Measurements from ENCODE around the gene FAM222B. TPM values are rescaled to one million over a fixed set of nuclear protein-coding genes. Genes with fewer than 3 reads are reported as not detected.

The FAM222B gene
- polyA plus RNA-seq, 1 donor (not counting 4 experiments of a cell fraction or from before 2014, with no cell fraction given) = 6.5 TPM

DNA sequence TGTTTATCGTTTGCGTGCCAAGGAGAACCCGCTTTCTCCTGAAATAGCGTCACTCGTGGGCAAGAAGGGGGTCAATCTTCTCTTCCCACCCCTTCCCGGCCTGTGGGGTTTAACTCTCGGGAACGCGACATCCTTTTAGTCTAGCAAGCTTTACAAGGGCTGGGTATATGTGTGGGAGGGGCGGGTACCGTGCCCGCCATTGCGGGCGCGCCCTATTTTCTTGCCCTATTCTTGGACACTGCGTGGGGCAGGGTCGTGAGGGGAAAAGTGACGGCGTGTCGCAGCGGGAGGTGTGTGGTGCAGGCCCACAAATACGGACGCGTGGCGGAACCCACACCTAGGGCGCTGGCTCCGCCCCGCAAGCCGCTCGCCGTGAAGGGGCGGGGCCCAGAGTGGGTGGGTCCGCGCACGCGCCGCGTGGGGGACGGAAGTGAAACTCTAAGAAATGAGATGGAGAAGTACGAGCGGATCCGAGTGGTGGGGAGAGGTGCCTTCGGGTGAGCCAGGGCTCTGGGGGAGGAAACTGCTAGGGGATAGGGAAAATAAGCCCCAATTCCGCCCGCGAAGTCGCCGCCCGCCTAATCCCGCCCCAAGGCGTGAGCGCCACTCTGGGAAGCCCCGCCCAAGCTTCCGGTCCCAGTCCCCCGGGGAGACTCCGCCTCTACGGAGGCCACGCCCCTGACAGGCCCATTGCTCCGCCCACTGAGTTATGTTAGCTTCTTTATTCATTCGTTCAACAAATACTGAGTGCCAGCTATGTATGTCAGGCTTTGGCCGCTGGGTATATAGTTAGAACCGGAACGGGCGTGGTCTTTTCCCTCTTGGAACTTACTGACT, 114.0 kb downstream of the FAM222B start, which contains the start of gene NEK8:
TSS of gene NEK8 (plus strand) at position 425 of the 837 bp plus-strand sequence. CDS start at position 451, 26 bp downstream.
- TF ChIP-seq EZH2 (IDR thresholded peaks at IDR 0.05; ENCODE audit: low read length) = no peak
- TF ChIP-seq, protein P1, sequence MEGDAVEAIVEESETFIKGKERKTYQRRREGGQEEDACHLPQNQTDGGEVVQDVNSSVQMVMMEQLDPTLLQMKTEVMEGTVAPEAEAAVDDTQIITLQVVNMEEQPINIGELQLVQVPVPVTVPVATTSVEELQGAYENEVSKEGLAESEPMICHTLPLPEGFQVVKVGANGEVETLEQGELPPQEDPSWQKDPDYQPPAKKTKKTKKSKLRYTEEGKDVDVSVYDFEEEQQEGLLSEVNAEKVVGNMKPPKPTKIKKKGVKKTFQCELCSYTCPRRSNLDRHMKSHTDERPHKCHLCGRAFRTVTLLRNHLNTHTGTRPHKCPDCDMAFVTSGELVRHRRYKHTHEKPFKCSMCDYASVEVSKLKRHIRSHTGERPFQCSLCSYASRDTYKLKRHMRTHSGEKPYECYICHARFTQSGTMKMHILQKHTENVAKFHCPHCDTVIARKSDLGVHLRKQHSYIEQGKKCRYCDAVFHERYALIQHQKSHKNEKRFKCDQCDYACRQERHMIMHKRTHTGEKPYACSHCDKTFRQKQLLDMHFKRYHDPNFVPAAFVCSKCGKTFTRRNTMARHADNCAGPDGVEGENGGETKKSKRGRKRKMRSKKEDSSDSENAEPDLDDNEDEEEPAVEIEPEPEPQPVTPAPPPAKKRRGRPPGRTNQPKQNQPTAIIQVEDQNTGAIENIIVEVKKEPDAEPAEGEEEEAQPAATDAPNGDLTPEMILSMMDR (optimal IDR thresholded peaks at IDR 0.05 in 1 of 3, IDR thresholded peaks at IDR 0.05 in 1 of 3, conservative IDR thresholded peaks at IDR 0.05 in 1 of 3; ENCODE audit: extremely low read depth in 1 of 3, insufficient read depth in 2 of 3, low read length in 3 of 3) = no peak

DNA sequence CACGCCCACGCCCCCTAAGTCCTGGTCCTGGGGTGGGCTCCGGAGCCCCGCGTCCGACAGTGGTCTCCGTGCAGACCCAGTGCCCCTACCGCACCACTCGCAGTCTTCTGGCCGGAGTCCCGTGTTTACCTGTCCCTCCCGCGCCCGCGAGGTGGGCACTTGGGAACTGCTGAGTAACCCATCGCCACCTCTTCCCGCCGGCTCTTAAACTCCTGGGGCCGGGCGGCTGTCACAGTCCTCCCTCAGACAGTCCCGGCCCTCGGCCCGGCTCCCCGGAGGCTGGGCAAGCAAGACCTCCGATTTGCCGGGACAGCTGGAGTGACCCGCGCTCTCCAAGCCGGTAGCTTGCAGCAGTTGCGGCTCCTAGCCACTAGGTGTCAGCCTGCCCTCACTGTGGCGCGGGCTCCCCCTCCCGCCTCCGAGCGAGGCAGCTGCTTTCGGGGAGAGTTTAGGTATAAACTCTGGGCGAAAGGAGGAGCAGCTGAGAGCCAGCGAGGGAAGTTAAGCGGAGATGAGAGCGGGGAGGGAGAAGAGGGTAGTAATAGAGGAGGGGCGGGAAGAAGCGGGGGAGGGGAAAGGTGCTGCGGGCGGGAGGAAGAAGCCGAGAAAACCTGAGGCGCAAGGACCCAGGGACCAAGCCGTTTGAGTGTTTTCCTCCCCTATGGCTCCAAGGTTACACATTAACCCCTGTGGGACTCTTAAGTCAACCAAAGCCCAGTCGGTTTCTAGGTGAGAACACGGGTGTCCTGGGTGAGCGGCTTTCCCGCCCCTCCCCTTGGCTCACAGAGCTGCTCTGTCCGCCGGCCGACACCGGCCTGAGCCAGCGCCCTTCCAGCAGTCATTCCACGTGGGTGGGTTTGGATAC, 115.7 kb downstream of the FAM222B start:
- Histone ChIP-seq H2AFZ (ENCODE audit: control insufficient read depth, low read length) (peak overlapping the region; percentile 74), H3K27me3 (ENCODE audit: control insufficient read depth, extremely low read depth, insufficient read depth, low read length) (no peaks in the 10 kb centered on the region), H3K9ac (ENCODE audit: control insufficient read depth, extremely low read depth, insufficient read depth, low read length) (peak overlapping the region; percentile 98), H3K4me2 (ENCODE audit: control insufficient read depth, extremely low read depth, insufficient read depth, low read depth, low read length) (peak overlapping the region; percentile 91), H3K4me3 (ENCODE audit: control insufficient read depth in 2 of 3, extremely low read depth in 1 of 3, insufficient read depth in 2 of 3, low read depth in 1 of 3, low read length in 3 of 3) (peak overlapping the region; percentile 61 to 87 (median 78)), H4K20me1 (ENCODE audit: control insufficient read depth, extremely low read depth, insufficient read depth, low read length) (peaks cover 20% of the 10 kb centered on the region), H3K36me3 (ENCODE audit: control insufficient read depth in 2 of 2, extremely low read depth in 1 of 2, insufficient read depth in 2 of 2, low read length in 2 of 2) (peaks cover 18 to 27% of the 10 kb centered on the region in 2 experiments), H3K9me1 (ENCODE audit: control insufficient read depth, extremely low read depth, insufficient read depth, low read length) (no peaks in the 10 kb centered on the region), H3K4me1 (ENCODE audit: control insufficient read depth, extremely low read depth, insufficient read depth, low read length) (peaks cover 44% of the 10 kb centered on the region), H3K79me2 (ENCODE audit: control insufficient read depth, insufficient read depth, low read length) (peaks cover 16% of the 10 kb centered on the region), H3K27ac (ENCODE audit: control insufficient read depth, insufficient read depth, low read length) (peak overlapping the region; percentile 99), H3K9me3 (ENCODE audit: control insufficient read depth, low read depth, low read length) (no peaks in the 10 kb centered on the region)
- dilution Hi-C loops (cut with MboI; ENCODE audit: extremely low pct_ligation_motif_present, low sequenced_read_pairs) = no loop called here
- peak; percentile 83 for DNase-seq (ENCODE audit: low read depth, low spot score)
- no peak for TF ChIP-seq EZH2 (IDR thresholded peaks at IDR 0.05; ENCODE audit: low read length)
- TF ChIP-seq, protein P1 (optimal IDR thresholded peaks at IDR 0.05 in 1 of 3, IDR thresholded peaks at IDR 0.05 in 1 of 3, conservative IDR thresholded peaks at IDR 0.05 in 1 of 3; ENCODE audit: extremely low read depth in 1 of 3, insufficient read depth in 2 of 3, low read length in 3 of 3) = peak; percentile 95 to 99 (median 99)
- no peak for FAIRE-seq

More for the DNA sequence above, 114.0 kb downstream of the FAM222B start, which contains the start of gene NEK8:
- Histone ChIP-seq H3K79me2 (ENCODE audit: control insufficient read depth, insufficient read depth, low read length) (peaks cover under 1% of the 10 kb centered on the region), H3K9me3 (ENCODE audit: control insufficient read depth, low read depth, low read length) (no peaks in the 10 kb centered on the region), H3K4me3 (ENCODE audit: control insufficient read depth in 2 of 3, extremely low read depth in 1 of 3, insufficient read depth in 2 of 3, low read depth in 1 of 3, low read length in 3 of 3) (peak within 1 kb of the TSS; percentile 72 to 92 (median 77)), H3K4me1 (ENCODE audit: control insufficient read depth, extremely low read depth, insufficient read depth, low read length) (peaks cover 31% of the 10 kb centered on the region), H3K36me3 (ENCODE audit: control insufficient read depth in 2 of 2, extremely low read depth in 1 of 2, insufficient read depth in 2 of 2, low read length in 2 of 2) (peaks cover 8 to 14% of the 10 kb centered on the region in 2 experiments), H3K27me3 (ENCODE audit: control insufficient read depth, extremely low read depth, insufficient read depth, low read length) (no peaks in the 10 kb centered on the region), H3K4me2 (ENCODE audit: control insufficient read depth, extremely low read depth, insufficient read depth, low read depth, low read length) (peak within 1 kb of the TSS; percentile 91), H3K9ac (ENCODE audit: control insufficient read depth, extremely low read depth, insufficient read depth, low read length) (peak within 1 kb of the TSS; percentile 98), H3K9me1 (ENCODE audit: control insufficient read depth, extremely low read depth, insufficient read depth, low read length) (no peaks in the 10 kb centered on the region), H3K27ac (ENCODE audit: control insufficient read depth, insufficient read depth, low read length) (peak within 1 kb of the TSS; percentile 99), H2AFZ (ENCODE audit: control insufficient read depth, low read length) (peak within 1 kb of the TSS; percentile 78), H4K20me1 (ENCODE audit: control insufficient read depth, extremely low read depth, insufficient read depth, low read length) (peaks cover 10% of the 10 kb centered on the region)
- dilution Hi-C loops (cut with MboI; ENCODE audit: extremely low pct_ligation_motif_present, low sequenced_read_pairs) = no loop called here
- DNase-seq (ENCODE audit: low read depth, low spot score) (peak; percentile 81), FAIRE-seq (peak; percentile 53)
